SK-N-DZ (cell line): ENCODE results near the gene COA8. TPM values are rescaled to one million over a fixed set of nuclear protein-coding genes. Genes with fewer than 3 reads are reported as not detected.

Experiments
- DNase-seq: peaks from one replicate; pipeline ENCODE4 v3.0.0-alpha.2; 2015; ENCODE audit warnings: low spot score
- polyA plus RNA-seq, 2 experiments: library from polyadenylated mRNA; depleted of rRNA; stranded (reverse); fragments of >200 nt; gene quantifications; 2 replicates each; pipeline ENCODE4 v1.2.3, GENCODE V29; 2014

The COA8 gene, protein sequence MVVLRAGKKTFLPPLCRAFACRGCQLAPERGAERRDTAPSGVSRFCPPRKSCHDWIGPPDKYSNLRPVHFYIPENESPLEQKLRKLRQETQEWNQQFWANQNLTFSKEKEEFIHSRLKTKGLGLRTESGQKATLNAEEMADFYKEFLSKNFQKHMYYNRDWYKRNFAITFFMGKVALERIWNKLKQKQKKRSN
- polyA plus RNA-seq (2014; cell fraction: cytosol; rRNA removed): 12.2 and 20.0 TPM in 2 replicates
- polyA plus RNA-seq (2014; cell fraction: nucleus; rRNA removed): 3.6 and 11.8 TPM in 2 replicates

DNA sequence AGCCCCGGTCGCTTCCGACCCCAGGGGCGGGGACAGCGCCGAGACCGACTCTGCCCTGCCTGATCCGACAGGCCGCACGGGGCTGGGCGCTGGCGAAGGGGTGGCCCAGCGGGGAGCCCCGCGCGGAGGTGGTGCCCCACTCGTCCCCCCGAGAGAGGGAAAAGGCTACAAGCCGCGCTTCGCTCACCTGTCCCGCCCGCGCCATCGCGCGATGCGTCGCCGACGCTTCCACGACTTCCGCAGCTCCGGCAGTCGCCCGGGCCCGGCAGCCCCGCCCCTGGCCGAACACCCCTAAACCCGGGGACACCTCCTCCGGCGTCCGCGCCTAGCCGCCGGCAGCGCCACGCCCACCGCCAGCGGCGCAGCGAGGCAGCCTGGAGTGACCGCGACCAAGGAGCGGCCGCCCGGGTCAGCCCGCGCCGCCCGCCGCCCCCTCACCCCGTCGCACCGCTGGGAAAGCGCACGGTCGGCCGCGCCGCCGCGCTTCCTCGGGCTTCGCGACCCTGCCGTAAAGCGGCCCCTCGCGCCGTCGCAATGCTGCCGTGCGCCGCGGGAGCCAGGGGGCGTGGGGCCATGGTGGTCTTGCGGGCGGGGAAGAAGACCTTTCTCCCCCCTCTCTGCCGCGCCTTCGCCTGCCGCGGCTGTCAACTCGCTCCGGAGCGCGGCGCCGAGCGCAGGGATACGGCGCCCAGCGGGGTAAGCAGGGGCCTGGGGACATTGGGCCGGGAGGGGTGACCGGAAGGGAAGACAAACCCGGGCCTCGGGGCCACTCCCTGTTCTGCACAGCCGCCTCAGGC, at the start of gene COA8, which contains the start of gene BAG5:
Gene COA8 (plus strand): TSS at position 532 of the 797 bp plus-strand sequence. CDS start 42 bp downstream, at position 574.
Gene BAG5 (minus strand): TSS at position 229 of the 797 bp plus-strand sequence. CDS start 1,493 bp downstream, outside the sequence.
- peak; percentile 72 for DNase-seq

- no peak for DNase-seq
Observed at GRCh38 chr14:103514596-103515421, 48.0 kb upstream of the COA8 start.

DNA sequence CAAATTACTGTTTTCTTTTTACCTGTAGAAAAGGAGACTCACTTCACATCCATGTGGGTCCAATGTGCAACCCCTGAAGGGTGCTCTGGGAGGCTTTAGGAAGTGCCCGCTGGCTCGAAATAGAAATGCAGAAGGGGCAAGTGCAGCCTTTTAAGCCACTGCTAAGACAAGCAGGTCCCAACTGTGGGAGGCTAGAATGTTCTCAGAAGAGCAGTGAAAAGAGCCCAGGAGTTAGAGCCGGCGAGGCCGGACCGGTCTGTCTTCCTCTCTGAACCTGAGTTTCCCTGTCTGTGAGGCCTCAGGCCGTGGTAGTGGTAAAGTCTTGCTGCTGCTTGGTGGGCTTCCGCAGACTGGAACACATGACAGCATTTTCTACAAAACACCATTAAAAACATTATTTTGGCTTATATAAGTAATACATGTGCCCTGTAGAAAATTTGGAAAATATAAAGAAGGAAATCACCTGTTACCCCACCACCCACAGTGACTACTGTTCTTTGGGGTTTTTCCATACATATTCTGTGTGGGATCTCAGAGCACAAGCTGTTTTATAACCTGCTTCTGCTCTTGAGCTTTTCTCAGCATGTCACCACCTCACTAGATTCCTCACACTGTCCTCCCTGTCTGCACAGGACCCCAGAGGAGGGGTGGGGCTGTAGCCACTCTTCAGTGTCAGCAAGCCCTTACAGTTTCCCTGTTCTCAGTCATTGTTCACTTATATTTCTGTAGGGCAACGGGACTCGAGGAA, 46.2 kb upstream of the COA8 start:
- DNase-seq: no peak

GRCh38 chr14:103517174-103517566, 45.6 kb upstream of the COA8 start:
- no peak for DNase-seq

- no peak for DNase-seq
Observed at GRCh38 chr14:103517721-103518421, 44.9 kb upstream of the COA8 start.

- DNase-seq: peak; percentile 47
Observed at GRCh38 chr14:103518422-103519042, 44.2 kb upstream of the COA8 start.

DNA sequence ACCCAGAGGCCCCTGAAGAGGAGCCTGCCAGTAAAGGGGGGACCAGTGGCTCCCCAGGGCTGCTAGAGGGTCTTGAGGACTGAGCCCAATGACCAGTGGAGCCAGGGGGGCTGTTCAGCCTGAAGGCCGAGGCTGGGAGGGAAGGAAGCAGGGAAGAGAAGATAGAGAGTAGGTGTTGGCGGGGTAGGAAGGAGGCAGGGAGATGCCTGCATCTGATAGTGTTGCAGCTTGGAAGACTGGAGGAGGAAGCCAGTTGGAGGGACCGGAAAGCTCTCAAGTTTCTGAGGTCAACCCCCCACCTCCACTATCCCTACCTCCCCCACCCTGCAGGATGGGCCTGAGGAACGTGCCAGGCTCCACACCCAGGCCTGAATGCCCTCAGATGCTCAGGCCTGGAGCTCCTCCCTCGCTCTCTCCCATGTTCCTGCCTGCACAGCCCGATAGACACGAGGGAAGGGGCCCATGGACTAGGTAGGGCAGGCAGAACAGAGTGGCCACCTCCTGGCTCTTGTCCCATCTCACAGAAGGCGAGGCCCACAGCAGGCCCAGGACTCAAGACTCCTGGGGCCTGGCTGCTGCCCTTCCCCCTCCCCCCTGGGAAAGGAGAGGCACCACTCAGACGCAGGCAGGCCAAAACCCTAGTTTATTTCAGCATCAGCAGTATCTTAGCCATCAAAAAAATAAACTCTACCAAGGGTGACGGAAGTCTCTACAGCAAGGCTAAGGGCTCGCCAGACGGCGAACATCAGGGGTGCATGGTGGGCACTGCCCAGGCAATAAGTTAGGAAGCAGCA, 43.5 kb upstream of the COA8 start:
- no peak for DNase-seq

DNA sequence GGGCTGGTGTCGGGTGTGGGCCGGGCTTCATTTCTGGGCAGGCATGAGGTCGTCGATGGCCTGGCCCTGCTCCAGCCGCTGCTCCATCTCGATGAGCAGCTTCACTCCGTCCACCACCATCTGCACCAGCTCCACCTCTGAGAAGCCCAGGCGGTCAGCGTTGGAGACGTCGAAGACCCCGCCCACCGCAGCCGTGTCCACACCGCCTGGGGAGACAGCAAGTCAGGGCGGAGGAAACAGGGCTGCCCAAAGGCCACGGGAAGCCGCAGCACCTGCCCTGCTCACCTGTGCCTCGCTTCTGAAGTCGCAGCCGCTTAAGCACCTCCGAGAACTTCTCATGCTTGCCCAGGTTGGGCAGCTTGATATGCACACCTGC, 42.9 kb upstream of the COA8 start:
- DNase-seq: no peak

DNA sequence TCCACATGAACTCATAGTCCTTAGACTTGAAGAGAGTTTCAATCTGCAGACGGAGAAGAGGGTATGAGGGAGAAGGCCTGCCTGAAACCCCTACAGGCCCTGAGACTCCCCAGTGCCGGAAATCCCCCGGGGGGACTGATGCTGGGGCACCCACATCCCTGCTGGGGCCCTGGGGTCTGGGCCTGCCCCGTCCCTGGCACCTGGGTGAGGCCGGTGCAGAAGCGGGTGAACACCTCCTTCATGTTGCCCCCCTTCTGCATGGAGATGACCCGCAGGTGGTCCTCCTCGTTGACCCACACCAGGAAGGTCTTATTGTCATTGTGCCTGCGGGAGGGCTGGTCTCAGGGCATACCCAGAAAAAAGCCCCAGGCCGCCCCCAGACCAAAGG, 42.5 kb upstream of the COA8 start:
- DNase-seq: no peak

- DNase-seq: peak; percentile 74
Observed at GRCh38 chr14:103520657-103521437, 41.9 kb upstream of the COA8 start.

GRCh38 chr14:103521438-103521950, 41.3 kb upstream of the COA8 start:
- DNase-seq: no peak

- DNase-seq: no peak
Observed at GRCh38 chr14:103521951-103522563, 40.7 kb upstream of the COA8 start.

DNA sequence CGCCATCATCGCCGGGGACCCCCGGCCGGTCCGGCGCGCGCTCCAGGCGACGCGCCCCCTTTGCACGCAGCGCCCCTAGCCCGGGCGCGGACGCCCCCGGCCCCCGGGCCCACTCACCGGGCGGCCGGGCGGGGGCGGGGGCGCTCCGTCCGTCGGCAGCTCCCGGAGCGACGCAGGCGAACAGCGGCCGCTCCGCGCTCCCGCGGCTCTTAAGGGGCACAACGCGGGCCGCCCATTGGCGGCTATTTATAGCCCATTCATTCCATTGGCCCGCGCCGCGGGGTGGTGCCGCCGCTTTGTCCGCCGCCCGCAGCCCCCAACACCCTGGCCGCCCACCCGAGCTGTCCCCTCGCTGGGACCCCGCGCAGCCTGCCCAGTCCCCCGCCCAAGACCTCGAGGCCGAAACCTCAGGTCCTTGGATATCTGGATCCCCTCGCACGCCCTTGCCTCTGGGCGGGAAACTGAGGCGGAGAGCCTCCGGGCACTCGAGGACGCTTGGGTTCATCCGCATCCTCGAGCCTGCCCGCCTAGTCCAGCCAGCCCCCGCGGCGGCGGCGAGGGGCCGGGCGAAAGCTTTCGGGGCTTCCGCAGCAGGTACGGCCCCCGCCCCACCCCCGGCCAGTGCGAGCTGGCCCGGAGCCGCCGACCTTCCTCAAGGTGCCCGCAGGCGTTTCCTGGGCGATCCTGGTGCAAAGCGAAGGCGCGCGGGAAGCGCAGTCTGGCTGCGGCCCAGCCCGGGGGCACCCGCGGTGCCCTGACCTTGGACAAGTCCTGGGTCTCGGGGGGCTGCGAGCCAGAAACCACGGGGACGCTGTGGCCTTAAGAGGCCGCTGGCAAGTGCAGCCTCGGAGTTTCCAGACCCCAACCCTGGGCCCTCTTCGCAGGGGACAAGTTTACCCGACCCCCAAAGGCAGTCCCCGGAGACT, 39.8 kb upstream of the COA8 start, which contains the start of gene CKB:
Gene CKB (minus strand): TSS at position 182 of the 926 bp plus-strand sequence. CDS start 337 bp downstream, outside the sequence.
- peak; percentile 76 for DNase-seq

- DNase-seq: no peak
Observed at GRCh38 chr14:103523575-103523954, 39.2 kb upstream of the COA8 start.

DNA sequence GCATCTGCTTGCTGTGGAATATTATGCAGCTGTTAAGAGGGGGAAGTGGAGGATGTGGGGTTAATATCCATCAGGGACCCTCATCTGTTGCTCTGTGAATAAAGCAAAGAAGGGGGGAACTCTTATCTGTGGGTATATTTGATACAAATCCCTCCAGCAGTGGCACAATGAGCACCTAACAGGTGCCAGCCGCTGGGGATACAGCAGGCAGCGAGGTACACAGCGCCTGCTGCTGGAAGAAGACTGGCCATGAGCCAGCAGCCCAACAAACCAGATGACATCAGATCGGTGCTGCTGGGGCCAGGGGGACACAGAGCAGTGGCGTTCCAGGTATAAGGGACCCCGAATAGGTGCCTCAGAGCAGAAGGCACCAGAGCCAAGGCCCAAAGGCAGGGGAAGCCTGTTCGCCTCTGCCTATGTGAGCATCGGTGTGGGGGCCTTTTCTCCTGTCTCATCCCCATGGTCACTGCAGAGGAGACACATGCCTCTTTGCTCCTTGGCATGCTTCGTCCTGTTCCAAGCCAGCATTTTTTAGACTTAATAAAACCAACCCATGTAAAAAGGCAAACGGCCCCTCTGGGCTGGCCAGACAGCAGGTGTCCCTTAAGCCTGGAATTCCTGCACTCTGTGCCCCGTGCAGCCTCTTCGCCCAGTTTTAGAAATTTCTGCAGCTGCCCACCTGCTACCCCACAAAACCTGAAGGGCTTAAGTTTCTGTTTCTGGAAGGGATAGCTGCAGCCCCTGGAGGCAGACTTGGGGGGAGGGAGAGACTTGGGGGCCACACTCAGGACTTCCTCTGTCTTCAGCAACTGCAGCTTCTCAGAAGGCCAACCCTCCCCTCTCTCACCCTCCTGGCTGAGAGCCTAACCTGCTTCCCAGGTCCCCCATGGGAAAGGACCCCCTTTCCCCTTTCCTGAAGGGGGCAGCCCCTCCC, 38.5 kb upstream of the COA8 start:
- no peak for DNase-seq
